Kidney epithelial cell (primary cell): Measurements from ENCODE around the gene CALB2. TPM values are rescaled to one million over a fixed set of nuclear protein-coding genes. Genes with fewer than 3 reads are reported as not detected.

Experiments used
- DNase-seq: peaks from one replicate; pipeline ENCODE4 v3.0.0-alpha.2; 2010; ENCODE audit warnings: low read depth
- H3K27me3 ChIP-seq: 2 replicates; pipeline ENCODE4 v1.6.0; 2011; ENCODE audit warnings: low read length; ENCODE audit not compliant: control insufficient read depth, insufficient read depth
- H3K36me3 ChIP-seq: 2 replicates; pipeline ENCODE4 v1.5.1; 2011; ENCODE audit warnings: low read length; ENCODE audit not compliant: control insufficient read depth, insufficient read depth
- H3K4me3 ChIP-seq: 2 replicates; pipeline ENCODE4 v1.5.1; 2011; ENCODE audit warnings: low read depth, mild to moderate bottlenecking, control low read depth, low read length
- CTCF ChIP-seq: IDR thresholded peaks from 2 replicates; pipeline ENCODE4 v1.5.1; 2011; ENCODE audit warnings: mild to moderate bottlenecking, moderate library complexity, low read length, control low read depth, inconsistent platforms; ENCODE audit not compliant: insufficient read depth, poor library complexity, severe bottlenecking
- total RNA-seq: library from RNA; depleted of rRNA; stranded (reverse); fragments of >200 nt; gene quantifications from 2 replicates; pipeline ENCODE4 v1.2.3, GENCODE V29; 2015

The CALB2 gene
- total RNA-seq, 1 donor from 2014 or later = 6.2 TPM

- Histone ChIP-seq H3K27me3 (peaks cover 3% of the 10 kb centered on the region), H3K4me3 (no peak overlapping the region), H3K36me3 (no peaks in the 10 kb centered on the region)
- no peak for DNase-seq
- no peak for TF ChIP-seq CTCF
Measured at GRCh38 chr16:71413341-71413740, 54.8 kb downstream of the CALB2 start.

GRCh38 chr16:71414038-71414437, 55.5 kb downstream of the CALB2 start:
- DNase-seq = no peak
- no peaks in the 10 kb centered on the region for H3K36me3 ChIP-seq
- no peak for TF ChIP-seq CTCF
- no peak overlapping the region for H3K4me3 ChIP-seq
- H3K27me3 ChIP-seq = peaks cover 3% of the 10 kb centered on the region

GRCh38 chr16:71421911-71422310, 63.4 kb downstream of the CALB2 start:
- peak; percentile 30 for TF ChIP-seq CTCF
- Histone ChIP-seq H3K27me3 (peaks cover 11% of the 10 kb centered on the region), H3K4me3 (no peak overlapping the region), H3K36me3 (no peaks in the 10 kb centered on the region)
- DNase-seq = no peak

- no peak for DNase-seq
- Histone ChIP-seq H3K36me3 (no peaks in the 10 kb centered on the region), H3K27me3 (peaks cover 11% of the 10 kb centered on the region), H3K4me3 (no peak overlapping the region)
- no peak for TF ChIP-seq CTCF
Measured at GRCh38 chr16:71423016-71423415, 64.5 kb downstream of the CALB2 start.

GRCh38 chr16:71423865-71424264, 65.3 kb downstream of the CALB2 start:
- Histone ChIP-seq H3K36me3 (no peaks in the 10 kb centered on the region), H3K4me3 (no peak overlapping the region), H3K27me3 (peaks cover 11% of the 10 kb centered on the region)
- no peak for TF ChIP-seq CTCF
- no peak for DNase-seq

- no peak overlapping the region for H3K4me3 ChIP-seq
- DNase-seq = no peak
- TF ChIP-seq CTCF = no peak
Measured at GRCh38 chr16:71424626-71425025, 66.1 kb downstream of the CALB2 start.

More at GRCh38 chr16:71424626-71425025, 66.1 kb downstream of the CALB2 start:
- Histone ChIP-seq H3K27me3 (peaks cover 11% of the 10 kb centered on the region), H3K36me3 (no peaks in the 10 kb centered on the region)
